ENCODE data around the gene ASB1.

The ASB1 gene

GRCh38 chr2:238389988-238390589 is 36.6 kb upstream of the ASB1 start:
- peak; percentile 40 to 77 for DNase-seq
- Histone ChIP-seq H3K9me3 (ENCODE audit: insufficient read depth, low read depth, low read length) (no peaks in the 10 kb centered on the region), H3K4me2 (ENCODE audit: low read length) (no peak overlapping the region), H2BK120ac (ENCODE audit: insufficient read depth, low read length, poor library complexity) (peak overlapping the region; percentile 84), H2AFZ (ENCODE audit: insufficient read depth, low read length, poor library complexity) (no peak overlapping the region), H4K12ac (ENCODE audit: low read depth, low read length) (peak overlapping the region; percentile 47), H3K23ac (ENCODE audit: low read length) (peak overlapping the region; percentile 46), H3K4me3 (ENCODE audit: low read depth, low read length) (no peak overlapping the region), H3K9ac (ENCODE audit: low read length) (peak overlapping the region; percentile 64), H3K4ac (ENCODE audit: low read depth, low read length) (peak overlapping the region; percentile 43), H3K14ac (ENCODE audit: low read length) (peak overlapping the region; percentile 72), H3K27ac (ENCODE audit: low read depth, low read length) (peak overlapping the region; percentile 64), H4K8ac (ENCODE audit: low read depth, low read length) (peak overlapping the region; percentile 72), H3K79me2 (ENCODE audit: control insufficient read depth, insufficient read depth, low read length, poor library complexity) (no peaks in the 10 kb centered on the region), H2BK5ac (ENCODE audit: low read depth, low read length, poor library complexity) (peak overlapping the region; percentile 49), H3K36me3 (ENCODE audit: control insufficient read depth in 1 of 2, insufficient read depth in 2 of 2, low read length in 2 of 2) (no peaks in the 10 kb centered on the region), H2BK12ac (ENCODE audit: low read length) (peak overlapping the region; percentile 84), H3K27me3 (ENCODE audit: insufficient read depth, low read length) (no peaks in the 10 kb centered on the region), H3K4me1 (ENCODE audit: control insufficient read depth in 1 of 2, insufficient read depth in 2 of 2, low read length in 2 of 2) (peaks cover 5 to 8% of the 10 kb centered on the region in 2 experiments), H4K91ac (ENCODE audit: low read depth, low read length) (peak overlapping the region; percentile 71), H3K18ac (ENCODE audit: low read length) (peak overlapping the region; percentile 32), H2AK5ac (ENCODE audit: low read length) (peak overlapping the region; percentile 18), H3K79me1 (ENCODE audit: low read length) (peaks cover 3% of the 10 kb centered on the region)
- WGBS (ENCODE audit: extremely low coverage, insufficient coverage, insufficient read length), result 100% methylated on average over 1 of the region's 10 CpGs

GRCh38 chr2:238391042-238391689 is 35.6 kb upstream of the ASB1 start:
- Histone ChIP-seq H3K4me2 (ENCODE audit: low read length) (no peak overlapping the region), H4K91ac (ENCODE audit: low read depth, low read length) (peak overlapping the region; percentile 24), H2AFZ (ENCODE audit: insufficient read depth, low read length, poor library complexity) (no peak overlapping the region), H4K8ac (ENCODE audit: low read depth, low read length) (no peak overlapping the region), H3K27ac (ENCODE audit: low read depth, low read length) (no peak overlapping the region), H4K12ac (ENCODE audit: low read depth, low read length) (no peak overlapping the region), H3K9ac (ENCODE audit: low read length) (no peak overlapping the region), H3K14ac (ENCODE audit: low read length) (peak overlapping the region; percentile 30), H2BK12ac (ENCODE audit: low read length) (no peak overlapping the region), H2BK120ac (ENCODE audit: insufficient read depth, low read length, poor library complexity) (no peak overlapping the region), H3K79me2 (ENCODE audit: control insufficient read depth, insufficient read depth, low read length, poor library complexity) (no peaks in the 10 kb centered on the region), H3K9me3 (ENCODE audit: insufficient read depth, low read depth, low read length) (no peaks in the 10 kb centered on the region), H3K27me3 (ENCODE audit: insufficient read depth, low read length) (no peaks in the 10 kb centered on the region), H3K18ac (ENCODE audit: low read length) (no peak overlapping the region), H2AK5ac (ENCODE audit: low read length) (no peak overlapping the region), H3K4me3 (ENCODE audit: low read depth, low read length) (no peak overlapping the region), H3K23ac (ENCODE audit: low read length) (no peak overlapping the region), H3K36me3 (ENCODE audit: control insufficient read depth in 1 of 2, insufficient read depth in 2 of 2, low read length in 2 of 2) (no peaks in the 10 kb centered on the region), H3K4me1 (ENCODE audit: control insufficient read depth in 1 of 2, insufficient read depth in 2 of 2, low read length in 2 of 2) (peaks cover 5 to 8% of the 10 kb centered on the region in 2 experiments), H2BK5ac (ENCODE audit: low read depth, low read length, poor library complexity) (no peak overlapping the region), H3K4ac (ENCODE audit: low read depth, low read length) (no peak overlapping the region), H3K79me1 (ENCODE audit: low read length) (peaks cover 3% of the 10 kb centered on the region)
- DNase-seq, result no peak
- WGBS (ENCODE audit: extremely low coverage, insufficient coverage, insufficient read length), result no CpG with 5 or more reads among the region's 6 CpGs

- Histone ChIP-seq H3K4me2 (ENCODE audit: low read length) (no peak overlapping the region), H3K4me3 (ENCODE audit: low read depth, low read length) (no peak overlapping the region), H3K9me3 (ENCODE audit: insufficient read depth, low read depth, low read length) (no peaks in the 10 kb centered on the region), H3K14ac (ENCODE audit: low read length) (no peak overlapping the region), H3K79me2 (ENCODE audit: control insufficient read depth, insufficient read depth, low read length, poor library complexity) (no peaks in the 10 kb centered on the region), H3K27me3 (ENCODE audit: insufficient read depth, low read length) (no peaks in the 10 kb centered on the region), H3K9ac (ENCODE audit: low read length) (no peak overlapping the region), H4K12ac (ENCODE audit: low read depth, low read length) (no peak overlapping the region), H3K36me3 (ENCODE audit: control insufficient read depth in 1 of 2, insufficient read depth in 2 of 2, low read length in 2 of 2) (peaks cover 0 to 2% of the 10 kb centered on the region in 2 experiments), H3K79me1 (ENCODE audit: low read length) (no peaks in the 10 kb centered on the region), H3K27ac (ENCODE audit: low read depth, low read length) (no peak overlapping the region), H4K91ac (ENCODE audit: low read depth, low read length) (no peak overlapping the region), H2BK5ac (ENCODE audit: low read depth, low read length, poor library complexity) (no peak overlapping the region), H2AFZ (ENCODE audit: insufficient read depth, low read length, poor library complexity) (no peak overlapping the region), H2AK5ac (ENCODE audit: low read length) (no peak overlapping the region), H3K4me1 (ENCODE audit: control insufficient read depth in 1 of 2, insufficient read depth in 2 of 2, low read length in 2 of 2) (no peaks in the 10 kb centered on the region), H2BK12ac (ENCODE audit: low read length) (no peak overlapping the region), H4K8ac (ENCODE audit: low read depth, low read length) (no peak overlapping the region), H3K4ac (ENCODE audit: low read depth, low read length) (no peak overlapping the region), H3K18ac (ENCODE audit: low read length) (no peak overlapping the region), H3K23ac (ENCODE audit: low read length) (no peak overlapping the region), H2BK120ac (ENCODE audit: insufficient read depth, low read length, poor library complexity) (no peak overlapping the region)
- peak in 1 of 2 donors; percentile 41 for DNase-seq
- WGBS (ENCODE audit: extremely low coverage, insufficient coverage, insufficient read length), result no CpG with 5 or more reads among the region's 7 CpGs
Measured at GRCh38 chr2:238396663-238397062, 30.1 kb upstream of the ASB1 start.

GRCh38 chr2:238397356-238397755 is 29.4 kb upstream of the ASB1 start:
- Histone ChIP-seq H2AK5ac (ENCODE audit: low read length) (no peak overlapping the region), H3K4ac (ENCODE audit: low read depth, low read length) (no peak overlapping the region), H3K23ac (ENCODE audit: low read length) (no peak overlapping the region), H3K18ac (ENCODE audit: low read length) (no peak overlapping the region), H3K14ac (ENCODE audit: low read length) (no peak overlapping the region), H3K4me1 (ENCODE audit: control insufficient read depth in 1 of 2, insufficient read depth in 2 of 2, low read length in 2 of 2) (no peaks in the 10 kb centered on the region), H3K79me1 (ENCODE audit: low read length) (no peaks in the 10 kb centered on the region), H3K4me3 (ENCODE audit: low read depth, low read length) (no peak overlapping the region), H2AFZ (ENCODE audit: insufficient read depth, low read length, poor library complexity) (no peak overlapping the region), H4K8ac (ENCODE audit: low read depth, low read length) (no peak overlapping the region), H3K9ac (ENCODE audit: low read length) (no peak overlapping the region), H3K36me3 (ENCODE audit: control insufficient read depth in 1 of 2, insufficient read depth in 2 of 2, low read length in 2 of 2) (peaks cover 0 to 2% of the 10 kb centered on the region in 2 experiments), H2BK12ac (ENCODE audit: low read length) (no peak overlapping the region), H3K4me2 (ENCODE audit: low read length) (no peak overlapping the region), H4K91ac (ENCODE audit: low read depth, low read length) (no peak overlapping the region), H3K27me3 (ENCODE audit: insufficient read depth, low read length) (no peaks in the 10 kb centered on the region), H3K79me2 (ENCODE audit: control insufficient read depth, insufficient read depth, low read length, poor library complexity) (no peaks in the 10 kb centered on the region), H2BK5ac (ENCODE audit: low read depth, low read length, poor library complexity) (no peak overlapping the region), H2BK120ac (ENCODE audit: insufficient read depth, low read length, poor library complexity) (no peak overlapping the region), H4K12ac (ENCODE audit: low read depth, low read length) (no peak overlapping the region), H3K27ac (ENCODE audit: low read depth, low read length) (no peak overlapping the region), H3K9me3 (ENCODE audit: insufficient read depth, low read depth, low read length) (no peaks in the 10 kb centered on the region)
- no peak for DNase-seq
- no CpG with 5 or more reads among the region's 14 CpGs for WGBS (ENCODE audit: extremely low coverage, insufficient coverage, insufficient read length)

Data from trophoblast cell (in vitro differentiated cells and primary cell).